NCI-H510A (cell line): Measurements from ENCODE around the gene SNX20.

Experiments
- DNase-seq: peaks from one replicate; lab custom pipeline; 2025; lab: John Stamatoyannopoulos, UW

Gene SNX20

GRCh38 chr16:50704245-50704644, 23.1 kb upstream of the SNX20 start:
- no peak for DNase-seq

GRCh38 chr16:50702725-50703124, 21.6 kb upstream of the SNX20 start:
- DNase-seq: no peak

GRCh38 chr16:50699326-50700159, 18.4 kb upstream of the SNX20 start:
- DNase-seq: no peak

GRCh38 chr16:50697881-50698767, 17.0 kb upstream of the SNX20 start:
- DNase-seq: no peak

- no peak for DNase-seq
Measured at GRCh38 chr16:50697421-50697715, 16.3 kb upstream of the SNX20 start.

- DNase-seq: no peak
Measured at GRCh38 chr16:50696575-50697420, 15.7 kb upstream of the SNX20 start.

- DNase-seq: no peak
Measured at GRCh38 chr16:50696126-50696525, 15.0 kb upstream of the SNX20 start.

GRCh38 chr16:50695017-50696000, 14.2 kb upstream of the SNX20 start:
- no peak for DNase-seq

GRCh38 chr16:50694206-50694605, 13.1 kb upstream of the SNX20 start:
- no peak for DNase-seq

GRCh38 chr16:50692999-50693781, 12.1 kb upstream of the SNX20 start, which contains the start of gene NOD2:
Gene NOD2, plus strand, starts transcription at chr16:50693606. Its CDS starts 5,890 bp downstream, at chr16:50699496.
- DNase-seq: no peak

GRCh38 chr16:50692644-50692998, 11.5 kb upstream of the SNX20 start:
- DNase-seq: no peak

- DNase-seq: no peak
Measured at GRCh38 chr16:50690177-50690576, 9.1 kb upstream of the SNX20 start.

- DNase-seq: no peak
Measured at GRCh38 chr16:50688867-50689266, 7.8 kb upstream of the SNX20 start.

- DNase-seq: no peak
Measured at GRCh38 chr16:50688083-50688482, 7.0 kb upstream of the SNX20 start.

GRCh38 chr16:50685462-50686063, 4.5 kb upstream of the SNX20 start:
- DNase-seq: no peak

- no peak for DNase-seq
Measured at GRCh38 chr16:50684823-50685461, 3.8 kb upstream of the SNX20 start.

- no peak for DNase-seq
Measured at GRCh38 chr16:50683689-50684374, 2.7 kb upstream of the SNX20 start.

- DNase-seq: no peak
Measured at GRCh38 chr16:50680556-50680893, 587 bp downstream of the SNX20 start.
